ENCODE measurements around the gene ISM1.

The ISM1 gene

GRCh38 chr20:13274275-13274861, 53.3 kb downstream of the ISM1 start:
- DNase-seq (ENCODE audit: low read depth): no peak
- Histone ChIP-seq H3K9ac (ENCODE audit: low read length) (no peak overlapping the region), H3K27me3 (replicated peaks; ENCODE audit: control insufficient read depth, insufficient read depth, low read length) (no peaks in the 10 kb centered on the region), H3K9me3 (ENCODE audit: control insufficient read depth, low read length) (no peaks in the 10 kb centered on the region), H3K36me3 (ENCODE audit: control insufficient read depth, insufficient read depth, low read length, severe bottlenecking) (no peaks in the 10 kb centered on the region), H3K4me3 (ENCODE audit: low read length) (no peak overlapping the region), H3K4me1 (ENCODE audit: control insufficient read depth, insufficient read depth, low read length) (peaks cover 34% of the 10 kb centered on the region)

DNA sequence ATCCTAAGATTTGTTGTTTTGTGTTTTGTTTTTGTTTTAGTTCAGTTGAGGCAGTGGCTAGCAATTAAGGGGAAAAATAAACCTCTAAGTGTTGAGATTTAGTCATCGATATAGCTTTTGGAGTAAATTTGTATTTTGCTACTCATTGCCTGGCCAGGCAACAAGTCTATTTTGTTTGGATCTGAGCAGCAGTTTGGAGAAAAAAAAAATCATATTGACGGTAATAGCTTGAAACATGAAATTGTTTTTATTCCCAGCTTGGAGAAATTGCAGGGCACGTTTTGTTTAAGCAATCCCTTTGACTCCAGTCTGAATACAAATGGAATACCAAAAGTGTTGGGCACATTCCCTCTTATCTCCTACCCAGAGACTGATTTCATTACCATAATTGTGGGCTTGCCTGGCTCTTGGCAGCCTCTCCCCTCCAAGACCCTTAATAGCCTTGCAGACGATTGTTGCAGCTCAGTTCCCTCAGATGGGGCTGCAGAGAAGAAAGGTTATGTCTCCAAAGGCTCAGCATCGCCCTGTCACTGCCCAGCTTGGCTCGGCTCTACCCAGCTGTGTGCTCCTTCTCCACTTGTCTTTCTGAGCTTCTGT, 56.0 kb downstream of the ISM1 start:
- no peaks in the 10 kb centered on the region for H3K36me3 ChIP-seq (ENCODE audit: control insufficient read depth, insufficient read depth, low read length, severe bottlenecking)
- DNase-seq (ENCODE audit: low read depth): peak; percentile 21
- H3K9ac ChIP-seq (ENCODE audit: low read length): peak overlapping the region; percentile 46
- H3K27me3 ChIP-seq (replicated peaks; ENCODE audit: control insufficient read depth, insufficient read depth, low read length): no peaks in the 10 kb centered on the region
- no peak overlapping the region for H3K4me3 ChIP-seq (ENCODE audit: low read length)
- H3K4me1 ChIP-seq (ENCODE audit: control insufficient read depth, insufficient read depth, low read length): peaks cover 34% of the 10 kb centered on the region
- H3K9me3 ChIP-seq (ENCODE audit: control insufficient read depth, low read length): no peaks in the 10 kb centered on the region

DNA sequence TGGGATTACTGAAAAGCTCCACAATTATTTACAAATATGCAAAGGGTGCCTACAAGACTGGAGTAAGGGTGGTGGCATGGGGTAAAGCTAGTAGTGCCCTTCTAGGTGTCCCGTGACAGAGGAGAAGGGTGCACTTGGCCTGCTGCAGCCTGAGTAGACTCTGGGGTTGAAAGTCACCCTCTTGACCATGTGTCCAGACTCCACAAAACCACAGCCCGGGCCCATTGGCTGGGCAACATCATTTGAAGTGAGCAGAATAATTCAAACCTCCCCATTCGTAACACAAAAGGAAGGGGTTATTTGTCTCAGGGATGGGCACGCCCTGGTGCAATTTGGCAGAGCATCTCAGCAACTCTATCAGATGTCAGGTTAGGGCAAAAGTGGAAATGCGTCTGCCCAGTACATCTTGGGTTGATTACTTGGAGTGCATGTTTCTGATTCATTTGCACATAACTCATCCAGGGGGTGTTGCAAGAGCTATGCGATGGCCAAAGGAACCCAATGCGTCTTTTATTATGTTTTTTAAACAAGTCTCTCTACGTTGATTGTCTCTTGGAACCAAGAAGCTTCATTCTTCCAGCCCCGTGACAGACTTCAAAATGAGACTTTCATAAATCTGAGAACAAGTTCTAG, 56.7 kb downstream of the ISM1 start:
- peak; percentile 86 for DNase-seq (ENCODE audit: low read depth)
- H3K4me1 ChIP-seq (ENCODE audit: control insufficient read depth, insufficient read depth, low read length): peaks cover 27% of the 10 kb centered on the region
- H3K9me3 ChIP-seq (ENCODE audit: control insufficient read depth, low read length): no peaks in the 10 kb centered on the region
- H3K27me3 ChIP-seq (replicated peaks; ENCODE audit: control insufficient read depth, insufficient read depth, low read length): no peaks in the 10 kb centered on the region
- peak overlapping the region; percentile 46 for H3K9ac ChIP-seq (ENCODE audit: low read length)
- no peaks in the 10 kb centered on the region for H3K36me3 ChIP-seq (ENCODE audit: control insufficient read depth, insufficient read depth, low read length, severe bottlenecking)
- H3K4me3 ChIP-seq (ENCODE audit: low read length): peak overlapping the region; percentile 3

DNA sequence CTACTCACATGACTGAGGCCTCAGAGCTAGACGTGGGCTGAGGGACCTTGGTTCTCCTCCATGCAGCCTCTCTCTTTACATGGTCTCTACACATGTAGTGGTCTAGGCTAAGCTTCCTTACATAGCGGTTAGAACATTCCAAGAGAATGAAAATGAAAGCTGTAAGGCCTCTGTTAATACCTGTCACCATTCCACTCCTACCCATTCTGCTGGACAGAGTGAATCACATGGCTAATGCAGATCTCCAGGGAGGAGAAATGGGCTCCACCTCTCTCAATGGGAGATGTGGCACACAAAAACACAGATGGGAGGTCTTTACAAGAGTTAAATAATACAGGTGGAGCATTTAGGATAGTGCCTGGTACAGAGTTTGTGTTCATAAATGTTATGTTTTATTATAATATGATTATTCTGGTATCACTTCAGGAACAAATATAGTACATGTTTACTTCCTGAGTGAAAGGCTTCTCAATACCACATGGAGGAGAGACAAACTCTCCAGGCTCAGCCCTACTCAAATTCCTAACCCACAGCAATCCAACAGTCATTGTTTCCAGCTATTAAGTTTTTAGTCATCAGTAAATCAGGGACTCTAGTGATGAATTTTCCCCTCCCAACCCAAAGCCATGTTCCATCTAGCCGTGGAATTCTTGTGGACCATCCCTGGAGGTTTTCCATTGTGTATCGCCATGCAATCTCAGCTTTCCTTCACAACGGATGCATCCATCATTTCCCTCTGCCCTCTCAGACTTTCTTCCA, 57.9 kb downstream of the ISM1 start:
- H3K4me1 ChIP-seq (ENCODE audit: control insufficient read depth, insufficient read depth, low read length): peaks cover 25% of the 10 kb centered on the region
- peak; percentile 19 for DNase-seq (ENCODE audit: low read depth)
- no peak overlapping the region for H3K9ac ChIP-seq (ENCODE audit: low read length)
- peak overlapping the region; percentile 17 for H3K4me3 ChIP-seq (ENCODE audit: low read length)
- H3K27me3 ChIP-seq (replicated peaks; ENCODE audit: control insufficient read depth, insufficient read depth, low read length): no peaks in the 10 kb centered on the region
- no peaks in the 10 kb centered on the region for H3K9me3 ChIP-seq (ENCODE audit: control insufficient read depth, low read length)
- H3K36me3 ChIP-seq (ENCODE audit: control insufficient read depth, insufficient read depth, low read length, severe bottlenecking): no peaks in the 10 kb centered on the region

DNA sequence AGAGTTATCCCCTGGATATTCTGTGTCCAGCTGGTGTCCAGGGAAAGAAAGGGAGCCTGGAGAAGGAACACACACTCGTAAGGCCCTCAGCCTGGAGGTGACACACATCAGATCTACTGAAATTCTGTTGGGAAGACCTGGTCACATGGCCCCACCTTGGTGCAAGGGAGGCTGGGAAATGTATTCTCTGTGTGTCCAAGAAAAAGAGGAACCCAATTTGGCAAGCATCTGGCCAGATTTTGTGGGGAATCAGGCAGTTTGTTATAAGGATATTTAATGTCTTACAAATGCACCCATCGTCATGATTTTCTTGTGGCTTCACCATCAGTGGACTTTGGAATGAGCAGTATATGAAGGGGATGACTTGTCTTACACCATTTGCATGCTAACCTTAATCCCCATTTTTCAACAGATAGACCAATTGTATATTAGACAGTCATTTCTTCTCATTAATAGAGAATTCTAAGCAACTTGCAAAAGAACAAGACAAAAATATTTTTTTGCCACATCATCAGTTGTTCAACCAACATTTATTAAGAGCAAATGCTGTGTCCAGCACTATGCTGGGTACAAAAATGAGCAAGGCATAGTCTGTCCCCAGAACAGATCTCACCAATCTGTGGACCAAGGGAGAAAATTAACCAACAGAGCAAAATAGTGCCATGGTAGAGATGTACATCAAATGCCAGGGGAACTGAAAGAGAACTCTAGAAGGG, 59.7 kb downstream of the ISM1 start:
- H3K9me3 ChIP-seq (ENCODE audit: control insufficient read depth, low read length): no peaks in the 10 kb centered on the region
- H3K9ac ChIP-seq (ENCODE audit: low read length): no peak overlapping the region
- H3K4me1 ChIP-seq (ENCODE audit: control insufficient read depth, insufficient read depth, low read length): peaks cover 25% of the 10 kb centered on the region
- no peak overlapping the region for H3K4me3 ChIP-seq (ENCODE audit: low read length)
- H3K36me3 ChIP-seq (ENCODE audit: control insufficient read depth, insufficient read depth, low read length, severe bottlenecking): no peaks in the 10 kb centered on the region
- DNase-seq (ENCODE audit: low read depth): no peak
- no peaks in the 10 kb centered on the region for H3K27me3 ChIP-seq (replicated peaks; ENCODE audit: control insufficient read depth, insufficient read depth, low read length)

DNA sequence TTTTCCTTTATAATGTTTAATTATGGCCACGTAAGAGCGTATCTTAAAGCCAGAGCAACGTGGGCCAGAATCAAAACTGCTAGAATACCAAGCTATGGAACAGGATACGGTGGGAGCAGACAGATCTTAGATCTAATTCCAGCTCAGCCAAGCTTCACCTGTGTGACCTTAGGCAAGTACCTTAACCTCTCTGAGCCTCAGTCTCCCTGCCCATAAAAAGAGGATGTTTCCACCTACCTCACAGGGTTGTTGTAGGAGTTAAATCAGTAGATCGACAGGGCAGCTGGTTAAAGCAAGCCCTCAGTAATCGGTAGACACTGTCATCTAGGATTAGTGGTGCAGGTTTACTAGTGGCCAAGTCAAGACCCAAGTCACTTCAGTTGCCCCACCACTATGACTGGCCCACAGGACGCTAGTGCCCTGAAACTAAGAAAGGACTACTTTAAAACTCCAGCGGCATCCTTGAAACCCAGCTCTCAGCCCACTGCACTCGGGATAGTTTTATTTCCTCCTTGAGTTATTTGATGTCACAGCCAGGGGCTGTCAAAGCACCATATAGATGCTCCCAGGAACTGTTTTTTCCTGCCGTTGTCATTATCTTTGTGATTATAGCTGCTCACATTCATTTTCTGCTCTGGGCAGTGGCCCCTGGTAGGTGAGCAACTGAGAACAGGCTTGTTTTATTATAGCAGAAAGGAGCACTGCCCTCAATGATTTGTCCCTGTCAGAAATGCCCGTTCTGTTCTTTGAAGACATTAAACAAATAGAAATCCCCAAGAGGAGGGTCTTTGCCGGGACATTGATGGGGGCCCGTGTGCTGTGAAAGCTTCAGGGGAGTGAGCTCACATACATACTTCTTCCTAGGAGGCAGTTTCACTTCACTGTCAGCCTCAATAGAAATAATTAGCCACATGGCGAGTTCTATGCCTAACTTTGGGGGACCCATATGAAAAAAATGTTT, 63.1 kb downstream of the ISM1 start:
- Histone ChIP-seq H3K4me3 (ENCODE audit: low read length) (no peak overlapping the region), H3K36me3 (ENCODE audit: control insufficient read depth, insufficient read depth, low read length, severe bottlenecking) (no peaks in the 10 kb centered on the region), H3K27me3 (replicated peaks; ENCODE audit: control insufficient read depth, insufficient read depth, low read length) (no peaks in the 10 kb centered on the region), H3K4me1 (ENCODE audit: control insufficient read depth, insufficient read depth, low read length) (peaks cover 3% of the 10 kb centered on the region), H3K9ac (ENCODE audit: low read length) (no peak overlapping the region), H3K9me3 (ENCODE audit: control insufficient read depth, low read length) (no peaks in the 10 kb centered on the region)
- no peak for DNase-seq (ENCODE audit: low read depth)

- no peaks in the 10 kb centered on the region for H3K27me3 ChIP-seq (replicated peaks; ENCODE audit: control insufficient read depth, insufficient read depth, low read length)
- H3K9me3 ChIP-seq (ENCODE audit: control insufficient read depth, low read length): no peaks in the 10 kb centered on the region
- H3K9ac ChIP-seq (ENCODE audit: low read length): no peak overlapping the region
- H3K4me1 ChIP-seq (ENCODE audit: control insufficient read depth, insufficient read depth, low read length): no peaks in the 10 kb centered on the region
- DNase-seq (ENCODE audit: low read depth): no peak
- H3K4me3 ChIP-seq (ENCODE audit: low read length): no peak overlapping the region
- no peaks in the 10 kb centered on the region for H3K36me3 ChIP-seq (ENCODE audit: control insufficient read depth, insufficient read depth, low read length, severe bottlenecking)
These were observed 63.8 kb downstream of the ISM1 start for GRCh38 chr20:13284830-13285229.

GRCh38 chr20:13285408-13285807, 64.3 kb downstream of the ISM1 start:
- H3K9me3 ChIP-seq (ENCODE audit: control insufficient read depth, low read length): no peaks in the 10 kb centered on the region
- no peaks in the 10 kb centered on the region for H3K27me3 ChIP-seq (replicated peaks; ENCODE audit: control insufficient read depth, insufficient read depth, low read length)
- DNase-seq (ENCODE audit: low read depth): no peak
- H3K9ac ChIP-seq (ENCODE audit: low read length): no peak overlapping the region
- H3K4me3 ChIP-seq (ENCODE audit: low read length): no peak overlapping the region
- no peaks in the 10 kb centered on the region for H3K36me3 ChIP-seq (ENCODE audit: control insufficient read depth, insufficient read depth, low read length, severe bottlenecking)
- no peaks in the 10 kb centered on the region for H3K4me1 ChIP-seq (ENCODE audit: control insufficient read depth, insufficient read depth, low read length)

DNA sequence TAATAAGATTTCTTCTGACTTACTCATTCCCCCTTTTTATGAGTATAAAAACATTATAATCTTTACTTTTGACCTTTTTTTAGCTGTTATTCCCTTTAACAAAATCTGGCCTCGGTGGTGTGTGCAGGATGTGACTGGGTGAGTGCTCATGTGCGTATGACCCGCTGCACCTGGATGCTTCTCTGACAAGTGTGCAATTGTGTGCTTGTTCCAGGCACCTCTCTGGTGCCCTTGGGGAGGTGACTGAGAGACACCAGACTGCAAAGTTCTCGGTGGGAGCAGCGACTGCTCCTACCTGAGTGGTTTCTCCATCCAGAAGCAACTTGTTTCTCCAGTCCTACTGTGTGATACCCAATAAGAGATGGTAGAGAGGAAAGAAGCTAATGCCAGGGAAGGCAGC, 65.0 kb downstream of the ISM1 start:
- Histone ChIP-seq H3K36me3 (ENCODE audit: control insufficient read depth, insufficient read depth, low read length, severe bottlenecking) (no peaks in the 10 kb centered on the region), H3K27me3 (replicated peaks; ENCODE audit: control insufficient read depth, insufficient read depth, low read length) (no peaks in the 10 kb centered on the region), H3K4me3 (ENCODE audit: low read length) (no peak overlapping the region), H3K9me3 (ENCODE audit: control insufficient read depth, low read length) (no peaks in the 10 kb centered on the region), H3K9ac (ENCODE audit: low read length) (no peak overlapping the region), H3K4me1 (ENCODE audit: control insufficient read depth, insufficient read depth, low read length) (no peaks in the 10 kb centered on the region)
- no peak for DNase-seq (ENCODE audit: low read depth)

- peak; percentile 21 for DNase-seq (ENCODE audit: low read depth)
- H3K9ac ChIP-seq (ENCODE audit: low read length): no peak overlapping the region
- no peaks in the 10 kb centered on the region for H3K27me3 ChIP-seq (replicated peaks; ENCODE audit: control insufficient read depth, insufficient read depth, low read length)
- no peaks in the 10 kb centered on the region for H3K36me3 ChIP-seq (ENCODE audit: control insufficient read depth, insufficient read depth, low read length, severe bottlenecking)
- H3K9me3 ChIP-seq (ENCODE audit: control insufficient read depth, low read length): no peaks in the 10 kb centered on the region
- no peak overlapping the region for H3K4me3 ChIP-seq (ENCODE audit: low read length)
- H3K4me1 ChIP-seq (ENCODE audit: control insufficient read depth, insufficient read depth, low read length): no peaks in the 10 kb centered on the region
These were observed 65.5 kb downstream of the ISM1 start for GRCh38 chr20:13286607-13287006.
